Muscle layer of colon (tissue), 2 donors: ENCODE results near the gene PLEKHH3.
"Not testable (repeated sequence)": the region's sequence is repeated elsewhere in the genome, so short reads cannot be mapped to it uniquely, and the experiment has no call there.

Experiments
- H3K27ac ChIP-seq: one replicate; pipeline ENCODE4 v1.7.0; 2013; ENCODE audit warnings: low read depth, mild to moderate bottlenecking, low read length, moderate library complexity
- H3K27me3 ChIP-seq, 2 donors: one replicate each; pipeline ENCODE4 v1.7.0; 2013; ENCODE audit warnings: low read length in 2 of 2, mild to moderate bottlenecking in 2 of 2; ENCODE audit not compliant: insufficient read depth in 2 of 2, control insufficient read depth in 1 of 2
- H3K36me3 ChIP-seq: one replicate; pipeline ENCODE4 v1.7.0; 2013; ENCODE audit warnings: mild to moderate bottlenecking, low read length; ENCODE audit not compliant: insufficient read depth
- H3K4me1 ChIP-seq: one replicate; pipeline ENCODE4 v1.7.0; 2013; ENCODE audit warnings: mild to moderate bottlenecking, low read length; ENCODE audit not compliant: insufficient read depth
- H3K4me3 ChIP-seq, 2 donors: one replicate each; pipeline ENCODE4 v1.7.0; 2013; ENCODE audit warnings: low read length in 2 of 2, low read depth in 1 of 2, mild to moderate bottlenecking in 1 of 2, moderate library complexity in 1 of 2
- H3K9ac ChIP-seq: one replicate; pipeline ENCODE4 v1.7.0; 2013; ENCODE audit warnings: low read length
- H3K9me3 ChIP-seq: one replicate; pipeline ENCODE4 v1.7.0; 2013; ENCODE audit warnings: mild to moderate bottlenecking, low read length
- donor health status: abdominal sarcoma.
- donor health status: Adenocarcinoma of cecum.

Gene PLEKHH3

GRCh38 chr17:42667088-42667951 lies 9.5 kb downstream of the PLEKHH3 start:
- H3K27ac ChIP-seq, result peak overlapping the region; percentile 45
- H3K36me3 ChIP-seq, result peaks cover 54% of the 10 kb centered on the region
- H3K4me1 ChIP-seq, result peaks cover 28% of the 10 kb centered on the region
- no peaks in the 10 kb centered on the region for H3K27me3 ChIP-seq
- no peak overlapping the region for H3K4me3 ChIP-seq
- H3K9me3 ChIP-seq, result no peaks in the 10 kb centered on the region
- no peak overlapping the region for H3K9ac ChIP-seq

GRCh38 chr17:42666126-42666525 lies 10.7 kb downstream of the PLEKHH3 start:
- H3K27ac ChIP-seq, H3K9me3 ChIP-seq, H3K9ac ChIP-seq, H3K27me3 ChIP-seq, H3K4me3 ChIP-seq: not testable (repeated sequence)
- peaks cover 28% of the 10 kb centered on the region for H3K4me1 ChIP-seq
- H3K36me3 ChIP-seq, result peaks cover 50% of the 10 kb centered on the region

- peaks cover 45% of the 10 kb centered on the region for H3K36me3 ChIP-seq
- H3K9me3 ChIP-seq, result no peaks in the 10 kb centered on the region
- H3K4me1 ChIP-seq, result peaks cover 29% of the 10 kb centered on the region
- H3K4me3 ChIP-seq, result no peak overlapping the region
- no peaks in the 10 kb centered on the region for H3K27me3 ChIP-seq
- no peak overlapping the region for H3K27ac ChIP-seq
- no peak overlapping the region for H3K9ac ChIP-seq
Observed at GRCh38 chr17:42665581-42666001, 11.2 kb downstream of the PLEKHH3 start.

GRCh38 chr17:42660692-42661345 lies 16.0 kb downstream of the PLEKHH3 start:
- no peaks in the 10 kb centered on the region for H3K9me3 ChIP-seq
- peaks cover 16% of the 10 kb centered on the region for H3K36me3 ChIP-seq
- H3K9ac ChIP-seq, result no peak overlapping the region
- H3K4me3 ChIP-seq, result no peak overlapping the region
- H3K27me3 ChIP-seq, result no peaks in the 10 kb centered on the region
- no peak overlapping the region for H3K27ac ChIP-seq
- H3K4me1 ChIP-seq, result peaks cover 7% of the 10 kb centered on the region

- H3K27ac ChIP-seq, result not testable (repeated sequence)
Observed at GRCh38 chr17:42659932-42660274, 16.9 kb downstream of the PLEKHH3 start.

GRCh38 chr17:42659079-42659931 lies 17.5 kb downstream of the PLEKHH3 start, which contains the start of gene TUBG2:
TUBG2 (plus strand) TSS chr17:42659284; CDS start chr17:42659504, 220 bp downstream.
- Histone ChIP-seq H3K36me3 (peaks cover 15% of the 10 kb centered on the region), H3K9ac (peak within 1 kb of the TSS; percentile 51), H3K4me3 (peak within 1 kb of the TSS; percentile 55 to 85), H3K27ac (peak within 1 kb of the TSS; percentile 94), H3K27me3 (no peaks in the 10 kb centered on the region), H3K9me3 (no peaks in the 10 kb centered on the region), H3K4me1 (peaks cover 7% of the 10 kb centered on the region)

More at GRCh38 chr17:42659932-42660274, 16.9 kb downstream of the PLEKHH3 start:
- Histone ChIP-seq H3K4me3 (peak overlapping the region in 1 of 2 donors; percentile 55), H3K9ac (peak overlapping the region; percentile 51), H3K36me3 (peaks cover 16% of the 10 kb centered on the region)
- H3K9me3 ChIP-seq, H3K4me1 ChIP-seq, H3K27me3 ChIP-seq: not testable (repeated sequence)

GRCh38 chr17:42657824-42658588 lies 18.8 kb downstream of the PLEKHH3 start:
- no peaks in the 10 kb centered on the region for H3K9me3 ChIP-seq
- no peak overlapping the region for H3K4me3 ChIP-seq
- H3K27me3 ChIP-seq, result no peaks in the 10 kb centered on the region
- no peak overlapping the region for H3K27ac ChIP-seq
- no peak overlapping the region for H3K9ac ChIP-seq
- peaks cover 7% of the 10 kb centered on the region for H3K4me1 ChIP-seq
- H3K36me3 ChIP-seq, result peaks cover 11% of the 10 kb centered on the region

GRCh38 chr17:42655528-42655927 lies 21.3 kb downstream of the PLEKHH3 start:
- no peaks in the 10 kb centered on the region for H3K36me3 ChIP-seq
- no peak overlapping the region for H3K9ac ChIP-seq
- no peak overlapping the region for H3K4me3 ChIP-seq
- no peaks in the 10 kb centered on the region for H3K27me3 ChIP-seq
- no peaks in the 10 kb centered on the region for H3K9me3 ChIP-seq
- H3K4me1 ChIP-seq, result peaks cover 5% of the 10 kb centered on the region
- H3K27ac ChIP-seq, result no peak overlapping the region

- H3K4me1 ChIP-seq, result no peaks in the 10 kb centered on the region
- H3K27me3 ChIP-seq, result no peaks in the 10 kb centered on the region
- peak overlapping the region; percentile 16 to 54 for H3K4me3 ChIP-seq
- H3K9me3 ChIP-seq, result no peaks in the 10 kb centered on the region
- peak overlapping the region; percentile 79 for H3K27ac ChIP-seq
- H3K36me3 ChIP-seq, result no peaks in the 10 kb centered on the region
- peak overlapping the region; percentile 25 for H3K9ac ChIP-seq
Observed at GRCh38 chr17:42653179-42654124, 23.3 kb downstream of the PLEKHH3 start.

GRCh38 chr17:42651392-42651791 lies 25.4 kb downstream of the PLEKHH3 start:
- no peaks in the 10 kb centered on the region for H3K27me3 ChIP-seq
- H3K4me3 ChIP-seq, result no peak overlapping the region
- H3K27ac ChIP-seq, result no peak overlapping the region
- H3K9ac ChIP-seq, result no peak overlapping the region
- no peaks in the 10 kb centered on the region for H3K4me1 ChIP-seq
- H3K9me3 ChIP-seq, result no peaks in the 10 kb centered on the region
- H3K36me3 ChIP-seq, result no peaks in the 10 kb centered on the region
